RWPE1 (cell line): ENCODE results near the gene CLP1.

Experiments used
- CTCF ChIA-PET: fragments of 350-600 bp; sonication (Branson Sonifier 250); formaldehyde crosslinking; extraction: SDS; loops from one replicate; lab custom pipeline; 2021; lab: Yijun Ruan, JAX
- POLR2A ChIA-PET: fragments of 400-600 bp; formaldehyde crosslinking; extraction: SDS; loops from one replicate; lab custom pipeline; 2020; ENCODE audit warnings: antibody characterized with exemption; ENCODE audit not compliant: low non-redundant PET; lab: Yijun Ruan, JAX
- DNase-seq: peaks from one replicate; pipeline ENCODE4 v3.0.0; 2012; ENCODE audit warnings: low spot score
- H3K27ac ChIP-seq: fragments of 450-650 bp; 2 replicates; pipeline ENCODE4 v1.5.1; 2017
- TF ChIP-seq, protein P1 (sequence below): fragments of 450-650 bp; conservative IDR thresholded peaks from 2 replicates; pipeline ENCODE4 v1.5.1; 2017; ENCODE audit warnings: low read depth, mild to moderate bottlenecking

CLP1 gene

DNA sequence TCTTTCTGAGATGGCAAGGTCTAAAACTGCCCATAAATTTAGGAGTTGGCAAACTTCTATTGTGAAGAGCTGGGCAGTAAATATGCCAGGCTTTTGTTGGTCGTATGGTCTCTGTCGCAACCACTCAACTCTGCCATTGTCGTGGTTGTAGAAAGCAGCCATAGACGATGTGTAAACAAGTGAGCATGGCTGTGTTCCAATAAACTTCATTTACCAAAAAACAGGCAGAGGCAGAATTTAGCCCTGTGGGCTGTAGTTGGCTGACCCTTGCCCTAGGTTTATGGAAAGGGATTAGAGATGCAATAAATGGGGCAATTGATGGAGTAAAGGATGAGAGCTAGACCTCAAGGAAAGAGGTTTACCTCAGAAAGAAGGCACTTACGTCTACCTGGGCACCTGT, 25.4 kb upstream of the CLP1 start:
- ChIA-PET CTCF (interaction anchor here (0.6 kb wide), 2 partner anchors 12 to 23 kb away, joined by 4 to 6 read pairs; no protein-coding TSS in a partner anchor), POLR2A (no interaction called here)
- DNase-seq: no peak
- no peak overlapping the region for H3K27ac ChIP-seq
- TF ChIP-seq, protein P1, sequence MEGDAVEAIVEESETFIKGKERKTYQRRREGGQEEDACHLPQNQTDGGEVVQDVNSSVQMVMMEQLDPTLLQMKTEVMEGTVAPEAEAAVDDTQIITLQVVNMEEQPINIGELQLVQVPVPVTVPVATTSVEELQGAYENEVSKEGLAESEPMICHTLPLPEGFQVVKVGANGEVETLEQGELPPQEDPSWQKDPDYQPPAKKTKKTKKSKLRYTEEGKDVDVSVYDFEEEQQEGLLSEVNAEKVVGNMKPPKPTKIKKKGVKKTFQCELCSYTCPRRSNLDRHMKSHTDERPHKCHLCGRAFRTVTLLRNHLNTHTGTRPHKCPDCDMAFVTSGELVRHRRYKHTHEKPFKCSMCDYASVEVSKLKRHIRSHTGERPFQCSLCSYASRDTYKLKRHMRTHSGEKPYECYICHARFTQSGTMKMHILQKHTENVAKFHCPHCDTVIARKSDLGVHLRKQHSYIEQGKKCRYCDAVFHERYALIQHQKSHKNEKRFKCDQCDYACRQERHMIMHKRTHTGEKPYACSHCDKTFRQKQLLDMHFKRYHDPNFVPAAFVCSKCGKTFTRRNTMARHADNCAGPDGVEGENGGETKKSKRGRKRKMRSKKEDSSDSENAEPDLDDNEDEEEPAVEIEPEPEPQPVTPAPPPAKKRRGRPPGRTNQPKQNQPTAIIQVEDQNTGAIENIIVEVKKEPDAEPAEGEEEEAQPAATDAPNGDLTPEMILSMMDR: no peak

DNA sequence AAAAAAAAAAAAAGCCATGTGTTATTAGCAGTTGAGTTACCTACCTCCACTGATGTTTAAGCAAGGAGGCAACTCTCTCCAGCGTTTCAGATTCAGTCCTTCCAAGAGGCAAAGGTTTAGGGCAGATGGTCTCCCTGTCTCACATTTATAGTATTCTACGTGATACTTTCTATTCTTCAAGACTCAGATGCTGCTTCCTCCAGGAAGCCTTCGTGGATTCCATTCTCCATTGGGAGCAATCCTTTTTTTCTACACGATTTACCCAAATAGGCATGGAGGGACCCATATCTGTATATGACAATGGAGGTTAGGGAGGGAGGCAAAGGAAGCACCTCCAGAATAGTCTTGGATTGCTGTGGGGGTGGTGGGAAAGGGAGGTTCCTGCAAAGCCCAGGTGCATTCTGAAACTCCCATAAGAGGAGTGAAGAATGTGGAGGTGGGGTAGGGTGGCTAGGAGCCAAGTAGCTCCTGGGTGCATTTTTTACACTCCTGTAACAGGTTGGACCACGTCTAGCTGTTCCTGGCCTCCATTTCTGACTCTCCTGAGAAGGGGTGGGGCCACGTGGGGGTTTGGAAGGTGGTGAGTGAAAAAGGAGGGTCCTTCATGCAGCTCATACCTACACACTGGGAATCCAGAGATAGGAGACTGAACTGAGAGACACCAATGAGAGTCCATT, 24.0 kb upstream of the CLP1 start:
- no peak for DNase-seq
- TF ChIP-seq, protein P1: no peak
- CTCF ChIA-PET: interaction anchor here (0.8 kb wide), 1 partner anchor 140 kb away, joined by 3 read pairs; no protein-coding TSS in a partner anchor
- no peak overlapping the region for H3K27ac ChIP-seq
- POLR2A ChIA-PET: no interaction called here

- no peak overlapping the region for H3K27ac ChIP-seq
- DNase-seq: no peak
- TF ChIP-seq, protein P1: no peak
- CTCF ChIA-PET: interaction anchor here (0.8 kb wide), 1 partner anchor 141 kb away, joined by 3 read pairs; no protein-coding TSS in a partner anchor
- POLR2A ChIA-PET: no interaction called here
Measured at GRCh38 chr11:57634311-57634710, 23.3 kb upstream of the CLP1 start.

GRCh38 chr11:57635246-57635645, 22.3 kb upstream of the CLP1 start:
- ChIA-PET POLR2A (no interaction called here), CTCF (interaction anchor here (0.7 kb wide), 1 partner anchor 9 kb away, joined by 3 read pairs; no protein-coding TSS in a partner anchor)
- no peak for DNase-seq
- H3K27ac ChIP-seq: no peak overlapping the region
- TF ChIP-seq, protein P1: no peak

DNA sequence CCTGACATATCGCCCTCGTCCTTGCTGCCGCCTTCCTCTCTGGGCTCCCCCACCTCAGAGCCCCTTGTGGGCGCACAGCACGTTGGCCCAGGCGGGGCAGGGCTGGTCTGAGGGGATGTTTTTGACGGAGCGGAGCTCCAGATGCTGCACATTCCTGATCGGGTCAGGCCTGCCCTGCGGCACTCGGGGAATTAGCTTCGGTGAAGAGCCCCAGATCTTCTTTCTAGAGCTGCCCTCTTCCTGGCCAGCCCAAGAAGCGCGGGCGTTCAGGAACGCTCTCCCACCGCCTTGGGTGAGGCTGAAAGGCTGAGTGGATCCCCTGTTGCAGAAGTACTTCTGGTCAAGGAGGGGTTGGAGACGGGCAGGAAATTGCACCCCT, 19.9 kb upstream of the CLP1 start:
- peak overlapping the region; percentile 84 for H3K27ac ChIP-seq
- no peak for DNase-seq
- TF ChIP-seq, protein P1: no peak
- ChIA-PET POLR2A (interaction anchor here (0.5 kb wide), 1 partner anchor 18 kb away, joined by 3 read pairs; no protein-coding TSS in a partner anchor), CTCF (interaction anchor here (0.6 kb wide), 1 partner anchor 111 kb away, joined by 3 read pairs; no protein-coding TSS in a partner anchor)

GRCh38 chr11:57638005-57638781, 19.4 kb upstream of the CLP1 start:
- CTCF ChIA-PET: interaction anchor here (0.6 to 4.0 kb wide), 3 partner anchors 71 to 180 kb away, joined by 3 to 18 read pairs (median 5); partner anchors contain the start of gene UBE2L6
- DNase-seq: peak; percentile 98
- POLR2A ChIA-PET: interaction anchor here (0.7 kb wide), 1 partner anchor 1263 kb away, joined by 4 read pairs; no protein-coding TSS in a partner anchor
- TF ChIP-seq, protein P1: no peak
- H3K27ac ChIP-seq: peak overlapping the region; percentile 84
